CD14-positive monocyte (primary cell): ENCODE results near the gene MEIS1. TPM values are rescaled to one million over a fixed set of nuclear protein-coding genes. Genes with fewer than 3 reads are reported as not detected.

Experiments
- DNase-seq, 3 donors: peaks; one replicate each; pipeline ENCODE4 v3.0.0-alpha.2; 2011 to 2022
- H2AFZ ChIP-seq: 2 replicates; pipeline ENCODE4 v1.6.0; 2012; ENCODE audit warnings: mild to moderate bottlenecking, low read depth, low read length, inconsistent platforms; ENCODE audit not compliant: insufficient read depth, poor library complexity, severe bottlenecking
- H3K27ac ChIP-seq, 2 donors: 1 replicate in 1 of 2; 2 replicates in 1 of 2; pipeline ENCODE4 v1.5.1; 2012 to 2013; ENCODE audit warnings: low read length in 2 of 2, control low read depth in 1 of 2, inconsistent platforms in 1 of 2, low read depth in 1 of 2, mild to moderate bottlenecking in 1 of 2
- H3K27me3 ChIP-seq, 2 donors: one replicate each; pipeline versions ENCODE4 v1.6.0 to v1.6.1; 2011 to 2013; ENCODE audit warnings: low read length in 2 of 2; ENCODE audit not compliant: control insufficient read depth in 2 of 2, insufficient read depth in 2 of 2
- H3K36me3 ChIP-seq, 2 donors: replicated peaks in 1 of 2; 1 replicate in 1 of 2; 2 replicates in 1 of 2; pipeline versions ENCODE4 v1.5.1 to v1.6.1; 2012 to 2013; ENCODE audit warnings: low read length in 2 of 2, control low read depth in 1 of 2, inconsistent platforms in 1 of 2, mild to moderate bottlenecking in 1 of 2; ENCODE audit not compliant: insufficient read depth in 2 of 2, control insufficient read depth in 1 of 2
- H3K4me1 ChIP-seq, 2 donors: 1 replicate in 1 of 2; 2 replicates in 1 of 2; pipeline versions ENCODE4 v1.5.1 to v1.6.1; 2012 to 2013; ENCODE audit warnings: low read length in 2 of 2, control low read depth in 1 of 2, inconsistent platforms in 1 of 2, mild to moderate bottlenecking in 1 of 2, moderate library complexity in 1 of 2; ENCODE audit not compliant: insufficient read depth in 2 of 2, control insufficient read depth in 1 of 2
- H3K4me2 ChIP-seq: replicated peaks from 2 replicates; pipeline ENCODE3; 2012; ENCODE audit warnings: low read length, moderate library complexity, mild to moderate bottlenecking; ENCODE audit not compliant: poor library complexity, severe bottlenecking; ENCODE audit errors: extremely low read depth
- H3K4me3 ChIP-seq, 3 experiments: fragments of 200-600 bp in 1 of 3; sonication (generic) in 1 of 3; replicated peaks in 1 of 3; 1 replicate in 2 of 3; 2 replicates in 1 of 3; pipeline ENCODE4 v1.5.1; 2011 to 2013; ENCODE audit warnings: low read length in 3 of 3, mild to moderate bottlenecking in 3 of 3, control low read depth in 2 of 3, low read depth in 2 of 3, inconsistent platforms in 1 of 3, moderate library complexity in 1 of 3
- H3K79me2 ChIP-seq: 2 replicates; pipeline ENCODE4 v1.6.0; 2012; ENCODE audit warnings: mild to moderate bottlenecking, control low read depth, inconsistent platforms, low read length, moderate library complexity; ENCODE audit not compliant: insufficient read depth
- H3K9ac ChIP-seq: 2 replicates; pipeline ENCODE4 v1.6.0; 2017; ENCODE audit warnings: low read length, mild to moderate bottlenecking; ENCODE audit not compliant: insufficient read depth, poor library complexity, severe bottlenecking
- H3K9me3 ChIP-seq, 2 donors: replicated peaks in 1 of 2; 1 replicate in 1 of 2; 2 replicates in 1 of 2; pipeline versions ENCODE4 v1.5.1 to v1.6.1; 2012 to 2013; ENCODE audit warnings: low read length in 2 of 2, control low read depth in 1 of 2; ENCODE audit not compliant: control insufficient read depth in 1 of 2, insufficient read depth in 1 of 2
- H4K20me1 ChIP-seq: 2 replicates; pipeline ENCODE4 v1.6.0; 2012; ENCODE audit warnings: mild to moderate bottlenecking, low read length, control low read depth, moderate library complexity; ENCODE audit not compliant: insufficient read depth
- H3K27ac Mint-ChIP-seq, 7 donors: one replicate each; pipeline ENCODE4 v1.8.0; 2020; ENCODE audit warnings: mild to moderate bottlenecking in 7 of 7, mixed read lengths in 7 of 7, moderate library complexity in 6 of 7, inconsistent platforms in 2 of 7
- H3K27me3 Mint-ChIP-seq, 3 donors: one replicate each; pipeline ENCODE4 v1.8.0; 2021 to 2022; ENCODE audit warnings: low read depth in 3 of 3, mild to moderate bottlenecking in 3 of 3, mixed read lengths in 3 of 3, moderate library complexity in 3 of 3, inconsistent platforms in 1 of 3
- H3K36me3 Mint-ChIP-seq, 2 donors: one replicate each; pipeline ENCODE4 v1.8.0; 2020; ENCODE audit warnings: mixed read lengths in 2 of 2, inconsistent platforms in 1 of 2, mild to moderate bottlenecking in 1 of 2
- H3K4me1 Mint-ChIP-seq: one replicate; pipeline ENCODE4 v1.8.0; 2020; ENCODE audit warnings: mild to moderate bottlenecking, mixed read lengths
- H3K4me3 Mint-ChIP-seq, 2 donors: one replicate each; pipeline ENCODE4 v1.8.0; 2020; ENCODE audit warnings: mild to moderate bottlenecking in 2 of 2, mixed read lengths in 2 of 2, moderate library complexity in 1 of 2
- H3K9me3 Mint-ChIP-seq, 7 donors: one replicate each; pipeline ENCODE4 v1.8.0; 2020 to 2022; ENCODE audit warnings: mixed read lengths in 7 of 7, mild to moderate bottlenecking in 6 of 7, moderate library complexity in 6 of 7, inconsistent platforms in 2 of 7
- WGBS: methylation state at CpG from one replicate; pipeline ENCODE4 v1.1.5; 2013; ENCODE audit warnings: missing lambda C conversion rate; ENCODE audit not compliant: insufficient coverage; 5-methylcytosine and 5-hydroxymethylcytosine counted together
- intact Hi-C, 2 donors: fragments of 100-400 bp; cut with micrococcal nuclease; formaldehyde crosslinking; loops; one replicate each; pipeline versions ENCODE4 v1.15.0 to v1.15.1; 2023
- polyA plus RNA-seq, 3 donors: library from polyadenylated mRNA; depleted of rRNA in 1 of 3; unstranded in 2 of 3; stranded (reverse) in 1 of 3; fragments of 300-500 nt in 2 of 3; fragments of >200 nt in 1 of 3; fragmentation: Illumina TruSeq in 2 of 3; gene quantifications; 1 replicate in 2 of 3; 2 replicates in 1 of 3; pipeline ENCODE4 v1.2.3, GENCODE V29; 2012 to 2021
- TF ChIP-seq, protein P1 (sequence below): fragments of 200-600 bp; IDR thresholded peaks from one replicate; pipeline ENCODE4 v1.8.0; 2022; ENCODE audit warnings: antibody characterized with exemption, mild to moderate bottlenecking

Gene MEIS1
- polyA plus RNA-seq, 3 donors, result 0.09 to 0.40 TPM; not detected in 1

DNA sequence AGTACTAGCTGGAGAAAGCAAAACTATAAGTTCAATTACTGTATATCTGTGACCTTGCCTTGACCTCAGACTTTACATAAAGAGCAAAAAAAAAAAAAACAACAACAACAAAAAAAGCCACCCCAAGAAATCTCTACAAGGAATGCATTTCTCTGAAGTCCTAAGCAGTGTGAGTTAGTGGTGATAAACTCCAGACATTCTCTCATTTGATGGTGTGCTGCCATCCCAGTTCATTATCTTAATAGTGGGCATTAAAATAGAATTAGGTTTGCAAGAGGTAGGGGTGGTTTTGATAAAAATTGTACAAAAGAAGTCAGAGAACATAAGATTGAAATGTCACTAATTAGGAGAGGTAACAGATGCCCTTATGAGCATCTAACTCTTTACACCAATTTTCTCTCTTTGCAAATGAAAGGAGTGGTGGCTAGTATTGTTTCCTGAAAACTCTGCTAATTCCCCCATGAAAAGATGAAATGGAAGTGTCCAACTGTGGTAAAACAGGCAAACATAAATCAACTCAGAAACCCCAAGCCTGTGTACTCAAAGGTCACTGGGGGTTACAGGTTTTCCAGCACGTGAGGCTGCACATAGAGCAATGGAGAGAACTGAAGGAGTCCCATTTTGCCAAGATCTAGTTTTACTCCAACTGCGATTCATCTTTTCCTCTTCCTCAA is 131.9 kb downstream of the MEIS1 start:
- Mint-ChIP-seq H3K36me3 (no peaks in the 10 kb centered on the region), H3K4me1 (peaks cover 7% of the 10 kb centered on the region), H3K27me3 (peaks cover 0 to 7% (median 3%) of the 10 kb centered on the region in 3 donors), H3K9me3 (no peaks in the 10 kb centered on the region), H3K27ac (no peak overlapping the region), H3K4me3 (no peak overlapping the region)
- intact Hi-C loops, result no loop called here
- H3K4me1 ChIP-seq, result no peaks in the 10 kb centered on the region
- H3K4me2 ChIP-seq, result no peak overlapping the region
- TF ChIP-seq, protein P1, sequence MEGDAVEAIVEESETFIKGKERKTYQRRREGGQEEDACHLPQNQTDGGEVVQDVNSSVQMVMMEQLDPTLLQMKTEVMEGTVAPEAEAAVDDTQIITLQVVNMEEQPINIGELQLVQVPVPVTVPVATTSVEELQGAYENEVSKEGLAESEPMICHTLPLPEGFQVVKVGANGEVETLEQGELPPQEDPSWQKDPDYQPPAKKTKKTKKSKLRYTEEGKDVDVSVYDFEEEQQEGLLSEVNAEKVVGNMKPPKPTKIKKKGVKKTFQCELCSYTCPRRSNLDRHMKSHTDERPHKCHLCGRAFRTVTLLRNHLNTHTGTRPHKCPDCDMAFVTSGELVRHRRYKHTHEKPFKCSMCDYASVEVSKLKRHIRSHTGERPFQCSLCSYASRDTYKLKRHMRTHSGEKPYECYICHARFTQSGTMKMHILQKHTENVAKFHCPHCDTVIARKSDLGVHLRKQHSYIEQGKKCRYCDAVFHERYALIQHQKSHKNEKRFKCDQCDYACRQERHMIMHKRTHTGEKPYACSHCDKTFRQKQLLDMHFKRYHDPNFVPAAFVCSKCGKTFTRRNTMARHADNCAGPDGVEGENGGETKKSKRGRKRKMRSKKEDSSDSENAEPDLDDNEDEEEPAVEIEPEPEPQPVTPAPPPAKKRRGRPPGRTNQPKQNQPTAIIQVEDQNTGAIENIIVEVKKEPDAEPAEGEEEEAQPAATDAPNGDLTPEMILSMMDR, result no peak
- H3K36me3 ChIP-seq, result no peaks in the 10 kb centered on the region
- H3K9me3 ChIP-seq, result no peaks in the 10 kb centered on the region
- no peaks in the 10 kb centered on the region for H3K79me2 ChIP-seq
- no peaks in the 10 kb centered on the region for H4K20me1 ChIP-seq
- H3K27me3 ChIP-seq, result no peaks in the 10 kb centered on the region
- DNase-seq, result no peak
- no peak overlapping the region for H3K9ac ChIP-seq
- no peak overlapping the region for H3K4me3 ChIP-seq
- no peak overlapping the region for H2AFZ ChIP-seq
- no peak overlapping the region for H3K27ac ChIP-seq
- 80% methylated on average over 1 of the region's 2 CpGs for WGBS

DNA sequence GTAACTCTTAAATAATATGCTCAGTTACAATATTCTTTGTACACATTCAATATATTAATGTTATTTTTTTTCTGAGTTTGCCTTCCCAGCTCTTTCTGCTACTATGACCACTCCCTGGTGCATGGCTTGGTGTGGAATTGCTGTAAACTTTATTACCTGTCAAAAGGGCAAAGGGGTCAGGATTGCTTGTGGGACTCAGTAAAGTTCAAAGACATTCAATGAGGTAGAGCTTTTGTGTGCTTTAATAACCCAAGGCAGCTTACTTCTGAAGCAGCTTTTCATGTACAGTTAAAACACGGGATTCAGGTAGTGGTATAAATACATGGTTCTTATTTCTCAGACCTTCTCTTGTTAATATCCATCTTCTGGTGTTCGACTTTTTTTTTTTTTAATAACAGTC is 132.8 kb downstream of the MEIS1 start:
- DNase-seq, result no peak
- Histone ChIP-seq H3K9ac (no peak overlapping the region), H3K27me3 (peaks cover 0 to under 1% of the 10 kb centered on the region in 2 donors), H3K4me3 (no peak overlapping the region), H3K79me2 (no peaks in the 10 kb centered on the region), H4K20me1 (no peaks in the 10 kb centered on the region), H2AFZ (no peak overlapping the region), H3K9me3 (no peaks in the 10 kb centered on the region), H3K4me2 (no peak overlapping the region), H3K36me3 (no peaks in the 10 kb centered on the region), H3K4me1 (no peaks in the 10 kb centered on the region), H3K27ac (no peak overlapping the region)
- intact Hi-C loops, result no loop called here
- Mint-ChIP-seq H3K9me3 (no peaks in the 10 kb centered on the region), H3K27me3 (peaks cover 0 to 11% (median 3%) of the 10 kb centered on the region in 3 donors), H3K27ac (no peak overlapping the region), H3K36me3 (no peaks in the 10 kb centered on the region), H3K4me3 (no peak overlapping the region), H3K4me1 (peaks cover 2% of the 10 kb centered on the region)
- WGBS, result no CpG with 5 or more reads among the region's 2 CpGs
- TF ChIP-seq, protein P1, result no peak
